AG08395 (cell line): ENCODE data around the gene RBMX.
"Not testable (repeated sequence)": the region's sequence is repeated elsewhere in the genome, so short reads cannot be mapped to it uniquely, and the experiment has no call there.

Experiments
- DNase-seq: peaks from one replicate; pipeline ENCODE4 v3.0.0; 2012; ENCODE audit warnings: mixed read lengths, low spot score

The RBMX gene

DNA sequence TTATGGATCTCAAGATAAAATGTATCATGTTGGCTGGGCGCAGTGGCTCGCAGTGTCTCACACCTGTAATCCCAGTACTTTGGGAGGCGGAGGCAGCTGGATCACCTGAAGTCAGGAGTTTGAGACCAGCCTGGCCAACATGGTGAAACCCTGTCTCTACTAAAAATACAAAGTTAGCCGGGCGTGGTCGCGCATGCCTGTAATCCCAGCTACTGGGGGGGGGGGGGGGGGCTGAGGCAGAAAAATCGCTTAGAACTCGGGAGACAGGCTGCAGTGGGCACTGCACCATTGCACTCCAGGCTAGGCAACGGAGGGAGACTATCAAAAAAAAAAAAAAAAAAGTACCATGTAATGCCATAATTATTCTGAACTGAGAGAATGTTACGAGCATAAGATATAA is 2.1 kb downstream of the RBMX start:
- no peak for DNase-seq

DNA sequence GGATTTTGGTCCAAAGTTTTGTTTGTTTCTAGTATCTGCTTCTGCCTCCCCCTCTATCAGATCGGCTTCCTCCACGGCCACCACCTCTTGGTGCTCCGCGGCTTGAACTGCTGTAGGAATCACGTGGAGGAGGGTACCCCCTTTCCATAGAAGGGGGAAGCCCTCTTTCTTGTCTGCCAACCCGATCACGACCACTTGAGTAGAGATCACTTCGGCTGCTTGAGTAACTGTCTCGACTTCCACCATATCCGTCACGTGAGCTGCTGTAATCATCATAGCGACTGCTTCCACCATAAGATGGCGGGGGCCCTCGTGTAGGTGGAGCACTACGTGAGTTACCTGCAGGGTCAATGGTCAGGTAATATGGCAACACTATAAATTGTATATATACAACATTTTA is 6.4 kb downstream of the RBMX start:
- DNase-seq = not testable (repeated sequence)

DNA sequence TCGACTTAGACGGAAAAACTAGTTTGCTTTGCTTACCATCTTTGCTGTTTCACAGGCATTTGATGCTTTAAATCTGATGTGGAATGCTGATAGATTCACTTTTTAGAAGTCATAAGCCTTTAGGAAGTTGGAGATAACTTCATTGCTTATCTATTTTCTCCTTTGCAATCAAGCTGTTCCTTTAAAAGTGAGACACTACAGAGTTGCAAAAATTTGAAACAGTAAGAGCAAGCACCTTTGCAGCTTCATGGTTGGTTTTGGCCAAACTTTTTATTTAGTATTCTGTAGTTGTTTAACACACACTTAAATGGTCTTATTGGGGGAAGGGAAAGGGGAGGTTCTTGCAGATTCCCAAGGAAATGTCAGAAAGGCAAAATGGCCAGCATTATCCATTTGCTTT is 7.3 kb downstream of the RBMX start:
- DNase-seq = not testable (repeated sequence)

DNA sequence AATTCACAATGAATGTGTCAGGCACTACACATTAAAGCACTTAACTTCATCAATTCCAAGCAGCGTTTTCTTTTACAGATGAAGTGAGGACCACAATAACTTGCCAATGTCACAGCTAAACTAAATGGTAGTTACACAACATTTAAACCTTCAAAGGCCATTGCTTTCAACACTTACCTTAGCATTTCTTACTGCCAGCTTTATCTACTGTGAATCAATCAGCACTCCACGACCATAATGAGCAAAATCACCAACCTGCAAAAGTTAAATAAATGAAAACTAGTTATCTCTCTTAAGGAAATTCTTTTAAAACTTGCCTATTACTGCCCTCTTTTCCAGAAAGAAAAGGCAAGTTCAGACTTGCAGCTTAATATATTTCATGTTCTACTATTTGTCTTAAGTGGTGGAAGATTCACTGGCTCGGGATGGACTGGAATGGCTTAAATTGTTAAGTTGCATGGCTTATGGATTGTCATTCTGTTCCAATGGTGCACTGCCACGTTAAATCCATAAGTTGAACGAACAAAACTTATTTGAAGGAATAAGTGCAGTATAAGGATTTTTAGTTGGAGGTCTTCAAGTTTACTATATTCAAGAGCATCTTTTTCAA is 8.3 kb downstream of the RBMX start:
- DNase-seq = no peak

DNA sequence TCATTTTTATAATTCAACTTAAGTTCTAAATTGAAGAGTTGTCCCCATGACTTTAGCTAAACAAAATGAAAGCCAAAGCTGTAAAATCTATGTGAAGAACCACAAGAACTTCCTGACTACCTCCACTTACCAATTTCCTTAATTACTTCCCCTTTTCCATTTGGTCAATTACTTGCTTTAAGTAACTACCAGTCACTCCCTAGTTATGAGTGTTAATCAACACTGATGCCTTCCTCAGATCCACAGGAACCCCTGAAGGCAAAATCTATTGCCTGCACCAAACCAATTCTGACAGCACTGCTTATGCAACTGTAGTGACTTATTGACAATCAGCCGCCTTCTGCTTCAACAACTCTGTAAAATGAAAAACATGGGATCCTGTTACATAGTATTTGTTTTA is 10.5 kb downstream of the RBMX start:
- no peak for DNase-seq

DNA sequence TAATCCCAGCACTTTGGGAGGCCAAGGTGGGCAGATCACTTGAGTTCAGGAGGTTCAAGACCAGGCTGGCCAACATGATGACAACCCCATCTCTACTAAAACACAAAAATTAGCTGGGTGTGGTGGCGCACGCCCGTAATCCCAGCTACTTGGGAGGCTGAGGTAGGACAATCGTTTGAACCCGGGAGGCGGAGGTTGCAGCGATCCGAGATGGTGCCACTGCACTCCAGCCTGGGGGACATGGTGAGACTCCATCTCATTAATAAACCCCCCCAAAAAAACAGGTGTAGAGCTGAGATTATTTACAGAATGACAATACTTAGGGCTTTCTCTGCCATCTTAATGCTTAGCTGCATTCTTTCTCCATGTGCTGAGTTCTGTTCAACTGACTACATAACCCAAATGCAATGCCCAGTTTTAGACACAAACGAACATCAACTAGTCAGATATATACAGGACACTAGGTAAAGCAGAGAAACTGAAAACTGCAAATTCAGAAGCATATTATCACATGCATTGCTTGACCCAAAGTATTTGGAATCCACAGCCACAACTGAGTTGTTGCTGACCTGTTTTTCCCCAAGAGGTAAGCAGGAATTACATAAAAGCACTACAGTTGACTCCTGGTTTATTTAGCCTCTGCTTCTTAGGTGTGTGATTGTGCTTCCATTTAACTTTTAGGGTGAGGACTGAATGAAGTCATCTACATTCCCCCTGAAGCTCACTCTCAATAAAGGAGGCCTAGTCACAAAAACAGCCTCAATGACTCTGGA is 12.1 kb downstream of the RBMX start:
- DNase-seq = no peak

DNA sequence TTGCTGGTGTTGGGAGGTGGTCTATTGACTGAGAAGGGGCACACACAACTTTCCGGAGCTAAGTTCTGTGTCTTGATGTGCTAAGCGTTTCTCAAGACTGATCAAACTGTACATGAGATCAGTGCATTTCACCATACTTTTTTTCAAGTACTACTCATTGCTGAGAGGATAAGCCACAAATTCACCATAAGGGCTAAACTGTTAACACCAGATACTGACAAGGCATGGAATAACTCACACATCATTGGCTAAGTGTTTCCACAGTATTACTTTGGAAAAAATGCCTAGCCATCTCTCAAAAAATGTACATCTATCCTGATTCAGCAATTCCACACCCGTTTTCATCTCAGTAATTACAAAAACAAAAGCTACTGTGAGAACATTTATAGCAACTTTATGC is 13.0 kb downstream of the RBMX start:
- DNase-seq = no peak

DNA sequence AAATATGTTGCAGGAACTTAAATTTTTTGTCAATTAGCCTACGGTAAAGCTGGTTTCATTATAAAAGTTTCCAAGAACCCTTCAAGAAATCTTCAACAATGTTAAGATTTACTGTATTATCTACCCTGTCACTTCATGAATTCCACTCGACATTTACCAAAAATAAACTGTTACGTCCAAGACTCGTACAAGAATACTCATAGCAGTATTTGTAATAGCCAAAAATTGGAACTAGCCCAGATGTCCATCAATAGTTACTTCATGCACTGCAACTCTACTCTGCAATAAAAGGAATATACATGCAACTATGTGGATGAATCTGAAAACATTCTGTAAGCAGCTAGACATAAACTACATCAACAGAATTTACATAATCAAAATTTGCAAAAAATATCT is 13.4 kb downstream of the RBMX start:
- DNase-seq = no peak

DNA sequence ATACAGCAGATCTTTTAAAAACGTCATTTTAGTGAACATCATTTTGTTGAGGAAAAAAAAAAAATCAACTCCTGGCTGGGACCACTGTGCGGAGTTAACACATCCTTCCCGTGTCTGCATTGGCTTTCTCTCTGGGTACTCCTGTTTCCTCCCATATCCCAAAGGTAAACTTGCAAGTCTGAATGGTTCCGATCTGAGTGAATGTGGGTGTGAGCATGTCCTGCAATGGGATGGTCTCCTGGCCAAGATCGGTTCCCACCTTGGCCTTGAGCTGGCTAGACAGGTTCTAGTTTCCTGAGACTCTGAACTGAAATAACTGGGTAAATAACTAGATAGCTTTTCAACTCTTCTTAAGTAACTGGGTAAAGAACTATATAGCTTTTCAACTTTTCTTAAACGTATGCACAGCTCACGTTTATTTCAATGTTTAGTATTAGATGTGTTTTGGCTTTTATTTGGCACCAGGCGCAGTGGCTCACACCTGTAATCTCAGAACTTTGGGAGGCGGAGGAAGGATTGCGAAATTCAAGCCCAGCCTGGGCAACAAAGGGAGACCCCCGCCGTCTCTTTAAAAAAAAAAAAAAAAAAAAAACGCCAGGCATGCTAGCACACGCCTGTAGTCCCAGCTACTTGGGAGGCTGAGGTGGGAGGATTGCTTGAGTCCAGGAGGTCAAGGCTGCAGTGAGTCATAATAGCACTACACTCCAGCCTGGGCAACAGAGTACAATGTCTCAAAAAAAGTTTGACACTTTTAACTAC is 14.0 kb downstream of the RBMX start:
- DNase-seq = no peak

- DNase-seq = no peak
Observed at GRCh38 chrX:136865270-136866158, 15.0 kb downstream of the RBMX start.

DNA sequence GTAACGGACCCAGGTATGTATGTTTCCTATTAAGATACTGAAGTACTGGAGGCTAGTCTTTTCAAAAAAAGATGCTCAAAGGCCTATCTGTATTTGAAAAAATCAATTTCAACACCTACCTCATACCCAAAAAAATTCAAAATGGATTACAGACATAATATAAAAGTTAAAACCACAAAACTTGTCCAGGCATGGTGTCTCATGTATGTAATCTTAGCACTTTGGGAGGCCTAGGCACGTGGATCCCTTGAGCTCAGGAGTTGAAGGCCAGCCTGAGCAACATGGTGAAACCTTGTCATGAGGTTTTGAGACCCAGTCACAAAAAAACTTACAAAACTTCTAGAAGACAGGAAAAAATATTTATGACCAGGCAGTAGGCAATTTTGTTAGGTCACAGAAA is 16.7 kb downstream of the RBMX start:
- DNase-seq = no peak

DNA sequence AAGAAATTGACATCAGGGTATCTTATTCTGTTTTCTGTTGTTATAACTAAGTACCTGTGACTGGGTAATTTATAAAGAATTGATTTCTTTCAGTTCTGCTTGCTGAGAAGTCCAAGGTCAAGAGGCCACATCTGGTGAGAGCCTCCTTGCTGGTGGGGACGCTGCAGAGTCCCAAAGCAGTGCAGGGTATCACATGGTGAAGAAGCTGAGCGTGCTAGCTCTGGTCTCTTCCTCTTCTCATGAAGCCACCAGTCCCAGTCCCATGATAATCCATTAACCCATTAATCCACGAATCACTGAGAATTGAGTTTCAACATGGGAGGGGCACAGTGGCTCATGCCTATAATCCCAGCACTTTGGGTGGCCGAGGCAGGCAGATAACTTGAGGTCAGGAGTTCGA is 18.0 kb downstream of the RBMX start:
- DNase-seq = no peak

GRCh38 chrX:136861877-136862276 is 18.6 kb downstream of the RBMX start:
- DNase-seq = no peak

- no peak for DNase-seq
Observed at GRCh38 chrX:136858007-136858756, 22.3 kb downstream of the RBMX start.

DNA sequence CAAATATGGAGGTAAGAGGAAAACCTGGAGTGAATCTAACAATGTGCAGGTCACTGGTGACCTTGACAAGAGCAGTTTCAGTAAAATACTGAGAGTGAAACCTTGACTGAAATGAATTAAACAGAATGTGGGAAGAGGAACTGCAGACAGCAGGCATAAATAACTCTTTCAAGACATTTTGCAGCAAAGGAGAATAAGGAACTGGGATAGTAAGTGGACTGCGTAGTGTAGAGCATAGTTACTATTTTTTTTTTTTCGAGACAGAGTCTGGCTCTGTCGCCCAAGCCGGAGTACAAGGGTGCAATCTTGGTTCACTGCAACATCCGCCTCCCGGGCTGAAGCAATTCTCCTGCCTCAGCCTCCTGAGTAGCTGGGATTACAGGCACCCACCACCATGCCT is 24.0 kb downstream of the RBMX start:
- DNase-seq = no peak

GRCh38 chrX:136856050-136856449 is 24.5 kb downstream of the RBMX start:
- DNase-seq = no peak

DNA sequence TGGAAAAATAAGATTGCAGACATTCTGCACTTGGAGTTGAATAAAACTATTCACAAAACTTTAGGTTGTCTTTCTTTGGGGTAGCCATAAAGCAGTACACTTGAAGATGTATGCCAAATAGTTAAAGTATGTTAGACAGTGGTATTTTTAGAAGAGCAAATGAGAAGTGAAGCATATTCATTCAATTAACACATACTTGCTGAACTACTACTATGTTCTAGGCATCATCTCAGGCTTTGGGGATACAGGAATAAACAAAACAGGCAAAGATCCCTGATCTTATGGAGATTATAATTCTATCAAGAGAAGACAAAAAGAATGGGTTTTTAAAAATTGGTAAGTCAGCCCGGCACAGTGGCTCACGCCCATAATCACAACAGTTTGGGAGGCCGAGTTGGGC is 29.0 kb downstream of the RBMX start:
- no peak for DNase-seq

DNA sequence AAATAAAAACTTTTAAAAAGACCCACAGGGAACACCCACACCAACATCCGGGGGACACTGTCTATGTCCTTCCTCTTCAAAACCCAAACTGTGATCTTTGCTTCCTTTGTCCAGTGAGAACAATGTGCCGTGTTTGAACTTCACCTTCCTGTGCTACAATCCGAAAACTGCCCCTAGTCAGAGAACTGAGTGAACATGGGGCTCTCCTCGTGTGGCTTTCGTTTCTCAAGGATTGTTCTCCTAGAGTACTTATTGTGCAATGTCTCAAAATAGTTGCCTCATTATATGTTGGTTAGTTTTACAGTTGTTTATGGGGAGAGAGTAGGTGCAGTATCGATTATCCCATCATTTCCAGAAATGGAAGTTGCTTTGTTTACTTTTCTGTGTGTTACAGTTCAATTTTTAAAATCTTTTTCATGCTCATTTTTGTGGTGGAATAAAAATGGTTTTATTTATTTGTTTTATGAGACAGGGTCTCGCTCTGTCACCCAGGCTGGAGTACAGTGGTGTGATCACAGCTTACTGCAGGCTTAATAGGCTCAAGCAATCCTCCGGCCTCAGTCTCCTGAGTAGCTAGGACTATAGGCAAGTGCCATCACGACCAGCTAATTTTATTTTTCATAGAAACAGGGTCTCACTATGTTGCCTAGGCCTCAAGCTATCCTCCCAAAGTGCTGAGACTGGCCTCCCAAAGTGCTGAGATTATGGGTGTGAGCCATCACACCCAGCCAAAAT is 29.9 kb downstream of the RBMX start:
- no peak for DNase-seq

DNA sequence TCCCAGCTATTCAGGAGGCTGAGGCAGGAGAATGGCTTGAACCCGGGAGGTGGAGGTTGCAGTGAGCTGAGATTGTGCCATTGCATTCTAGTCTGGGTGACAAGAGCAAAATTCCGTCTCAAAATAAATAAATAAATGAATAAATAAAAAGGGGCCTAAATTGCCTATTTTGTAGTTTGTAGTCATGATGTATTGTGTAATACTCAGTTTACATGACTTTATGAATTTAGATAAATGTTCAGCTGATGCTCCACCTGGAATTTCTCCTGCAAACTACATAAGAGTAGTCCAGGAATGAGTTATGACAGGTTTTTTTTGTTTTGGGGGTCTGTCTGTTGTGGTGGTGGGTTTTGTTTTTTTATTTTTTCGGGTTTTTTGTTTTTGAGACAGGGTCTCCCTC is 31.1 kb downstream of the RBMX start:
- no peak for DNase-seq

- DNase-seq = no peak
Observed at GRCh38 chrX:136847874-136848273, 32.7 kb downstream of the RBMX start.

DNA sequence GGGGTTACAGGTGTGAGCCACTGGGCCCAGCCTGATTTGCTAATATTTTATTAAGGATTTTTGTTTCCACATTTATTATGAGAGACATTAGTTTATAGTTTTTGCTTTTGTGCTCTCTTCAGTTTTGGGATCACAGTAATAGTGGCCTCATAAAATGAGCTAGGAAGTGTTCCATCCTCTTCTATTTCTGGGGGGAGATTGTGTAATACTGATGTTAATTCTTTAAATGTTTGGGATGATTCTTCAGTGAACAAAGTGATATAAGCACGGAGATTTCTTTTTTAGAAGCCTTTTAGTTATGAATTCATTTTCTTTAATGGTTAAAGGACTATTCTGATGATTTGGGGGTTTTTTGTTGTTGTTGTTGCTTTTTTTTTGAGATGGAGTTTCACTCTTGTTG is 41.3 kb downstream of the RBMX start:
- DNase-seq = peak; percentile 8
